ENCODE measurements around the gene PACS1. TPM values are rescaled to one million over a fixed set of nuclear protein-coding genes. Genes with fewer than 3 reads are reported as not detected.

PACS1 gene
- total RNA-seq, 1 donor = 66.7 TPM

DNA sequence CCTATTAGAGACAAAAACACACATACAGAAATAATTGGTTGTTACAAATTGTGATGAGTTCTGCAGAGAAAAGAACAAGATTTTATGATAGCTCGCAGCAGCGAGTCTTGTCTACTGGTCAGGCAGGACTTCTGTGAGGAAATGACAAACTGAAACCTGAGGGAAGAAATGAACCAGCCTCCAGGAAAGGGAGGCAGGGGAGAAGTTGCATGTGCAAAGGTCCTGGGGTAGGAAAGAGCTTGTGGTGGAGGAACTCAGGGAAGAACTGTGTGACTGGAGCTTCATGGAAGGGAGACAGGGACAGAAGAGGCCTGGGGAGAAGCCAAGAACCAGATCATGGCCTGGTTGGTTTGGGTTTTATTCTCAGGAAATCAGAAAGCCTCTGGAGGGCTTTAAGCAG lies 189.2 kb downstream of the PACS1 start:
- Histone ChIP-seq H3K4me3 (ENCODE audit: low read length) (no peak overlapping the region), H3K4me1 (ENCODE audit: insufficient read depth, low read length) (peaks cover 20% of the 10 kb centered on the region), H3K9me3 (ENCODE audit: low read depth, low read length) (no peaks in the 10 kb centered on the region), H3K27me3 (ENCODE audit: insufficient read depth, low read length) (peaks cover 6% of the 10 kb centered on the region)

DNA sequence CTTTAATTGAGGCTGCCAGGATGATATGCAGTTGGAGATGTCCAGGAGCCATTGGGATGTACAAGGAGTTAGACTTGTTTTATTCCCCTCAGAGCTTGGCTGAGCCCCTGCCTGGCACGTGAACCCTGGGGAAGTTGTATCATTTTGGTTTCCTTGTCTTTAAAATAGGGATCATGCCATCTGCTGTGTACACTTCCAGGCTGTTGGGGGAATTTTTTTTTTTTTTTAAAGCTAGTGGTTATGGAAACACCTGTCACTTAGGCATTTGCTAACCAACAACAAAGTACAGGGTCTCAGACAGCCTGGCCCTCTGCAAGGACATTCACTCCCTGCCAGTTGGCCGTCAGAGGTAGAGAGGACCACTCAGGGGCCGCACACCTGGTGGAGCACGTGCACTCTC lies 189.9 kb downstream of the PACS1 start:
- Histone ChIP-seq H3K27me3 (ENCODE audit: insufficient read depth, low read length) (peaks cover 6% of the 10 kb centered on the region), H3K4me3 (ENCODE audit: low read length) (no peak overlapping the region), H3K9me3 (ENCODE audit: low read depth, low read length) (no peaks in the 10 kb centered on the region), H3K4me1 (ENCODE audit: insufficient read depth, low read length) (peaks cover 20% of the 10 kb centered on the region)

DNA sequence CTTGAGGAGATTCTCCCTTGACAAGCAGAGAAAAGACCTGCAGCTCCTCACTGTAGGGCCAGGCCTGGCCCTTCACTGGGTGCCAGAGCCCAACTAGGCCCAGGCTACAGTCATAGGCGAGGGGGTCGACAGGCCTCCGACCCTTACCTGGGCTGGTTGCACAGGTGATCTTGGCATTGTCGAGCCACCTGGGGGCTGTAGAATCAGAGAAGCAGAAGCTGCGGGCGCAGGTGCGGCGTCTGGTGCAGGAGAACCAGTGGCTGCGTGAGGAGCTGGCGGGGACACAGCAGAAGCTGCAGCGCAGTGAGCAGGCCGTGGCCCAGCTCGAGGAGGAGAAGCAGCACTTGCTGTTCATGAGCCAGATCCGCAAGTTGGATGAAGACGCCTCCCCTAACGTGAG lies 191.5 kb downstream of the PACS1 start:
- Histone ChIP-seq H3K4me1 (ENCODE audit: insufficient read depth, low read length) (peaks cover 15% of the 10 kb centered on the region), H3K27me3 (ENCODE audit: insufficient read depth, low read length) (peaks cover 3% of the 10 kb centered on the region), H3K4me3 (ENCODE audit: low read length) (no peak overlapping the region), H3K9me3 (ENCODE audit: low read depth, low read length) (no peaks in the 10 kb centered on the region)

DNA sequence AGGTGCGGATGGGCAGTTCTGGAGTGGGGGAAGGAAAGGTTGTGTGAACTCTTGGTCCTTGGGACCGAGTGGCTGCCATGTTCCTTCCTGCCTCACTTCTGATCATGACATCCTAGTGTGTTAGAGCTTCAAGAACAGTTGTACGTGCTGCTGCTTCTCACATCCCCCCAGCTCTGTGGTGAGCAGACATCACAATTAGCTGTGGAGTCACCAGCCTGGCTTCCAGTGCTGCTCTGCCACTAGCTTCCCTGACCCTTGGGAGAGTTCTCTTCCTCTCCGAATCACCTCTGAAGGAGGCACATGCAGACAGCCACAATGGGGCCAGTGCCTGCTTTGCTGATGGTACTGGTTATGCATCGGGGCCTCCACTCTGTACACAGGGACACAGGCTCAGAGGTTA lies 192.1 kb downstream of the PACS1 start:
- H3K4me1 ChIP-seq (ENCODE audit: insufficient read depth, low read length) = peaks cover 16% of the 10 kb centered on the region
- H3K4me3 ChIP-seq (ENCODE audit: low read length) = no peak overlapping the region
- H3K27me3 ChIP-seq (ENCODE audit: insufficient read depth, low read length) = no peaks in the 10 kb centered on the region
- H3K9me3 ChIP-seq (ENCODE audit: low read depth, low read length) = no peaks in the 10 kb centered on the region

DNA sequence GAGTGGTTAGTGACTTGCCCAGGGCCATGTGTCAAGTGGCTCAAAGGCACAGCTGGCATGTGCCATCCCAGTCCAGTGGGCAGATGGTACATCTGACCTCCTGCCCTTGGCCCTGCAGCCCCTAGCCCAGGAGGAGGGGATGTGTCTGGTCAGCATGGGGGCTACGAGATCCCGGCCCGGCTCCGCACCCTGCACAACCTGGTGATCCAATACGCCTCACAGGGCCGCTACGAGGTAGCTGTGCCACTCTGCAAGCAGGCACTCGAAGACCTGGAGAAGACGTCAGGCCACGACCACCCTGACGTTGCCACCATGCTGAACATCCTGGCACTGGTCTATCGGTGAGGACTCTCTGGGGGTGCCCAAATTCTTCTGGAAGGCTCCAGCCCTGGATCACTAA lies 192.6 kb downstream of the PACS1 start:
- Histone ChIP-seq H3K9me3 (ENCODE audit: low read depth, low read length) (no peaks in the 10 kb centered on the region), H3K27me3 (ENCODE audit: insufficient read depth, low read length) (no peaks in the 10 kb centered on the region), H3K4me1 (ENCODE audit: insufficient read depth, low read length) (peaks cover 18% of the 10 kb centered on the region), H3K4me3 (ENCODE audit: low read length) (no peak overlapping the region)

DNA sequence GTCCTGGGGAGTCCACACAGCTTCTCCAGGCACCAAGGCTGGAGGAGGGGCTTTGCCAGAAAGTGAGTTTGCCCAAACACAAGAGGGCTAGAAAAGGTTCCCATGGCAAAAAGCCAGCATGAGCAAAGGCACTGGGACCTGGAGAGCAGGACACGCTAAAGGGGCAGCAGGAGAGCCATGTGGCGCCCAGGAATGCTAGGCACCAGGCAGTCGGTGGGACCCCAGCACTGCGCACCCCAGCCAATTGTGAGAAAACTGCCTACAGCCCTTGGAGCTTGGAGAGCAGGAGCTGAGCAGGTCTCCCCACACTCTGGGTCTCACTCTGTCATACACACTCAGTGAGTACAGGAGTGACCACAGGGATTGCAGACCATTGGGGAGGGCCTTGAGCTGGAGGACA lies 193.2 kb downstream of the PACS1 start:
- H3K4me1 ChIP-seq (ENCODE audit: insufficient read depth, low read length) = peaks cover 20% of the 10 kb centered on the region
- no peaks in the 10 kb centered on the region for H3K27me3 ChIP-seq (ENCODE audit: insufficient read depth, low read length)
- H3K4me3 ChIP-seq (ENCODE audit: low read length) = no peak overlapping the region
- no peaks in the 10 kb centered on the region for H3K9me3 ChIP-seq (ENCODE audit: low read depth, low read length)

DNA sequence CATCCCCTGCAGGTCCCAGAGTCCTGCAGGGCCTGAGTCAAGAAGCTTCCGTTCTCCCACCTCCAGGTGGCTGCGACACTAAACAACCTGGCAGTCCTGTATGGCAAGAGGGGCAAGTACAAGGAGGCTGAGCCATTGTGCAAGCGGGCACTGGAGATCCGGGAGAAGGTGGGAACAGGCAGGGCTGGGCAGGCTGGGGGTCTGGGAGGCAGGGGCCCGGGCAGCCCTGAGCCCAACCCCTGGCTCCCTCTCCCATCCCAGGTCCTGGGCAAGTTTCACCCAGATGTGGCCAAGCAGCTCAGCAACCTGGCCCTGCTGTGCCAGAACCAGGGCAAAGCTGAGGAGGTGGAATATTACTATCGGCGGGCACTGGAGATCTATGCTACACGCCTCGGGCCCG lies 193.7 kb downstream of the PACS1 start:
- Histone ChIP-seq H3K4me1 (ENCODE audit: insufficient read depth, low read length) (peaks cover 14% of the 10 kb centered on the region), H3K27me3 (ENCODE audit: insufficient read depth, low read length) (no peaks in the 10 kb centered on the region), H3K4me3 (ENCODE audit: low read length) (no peak overlapping the region), H3K9me3 (ENCODE audit: low read depth, low read length) (no peaks in the 10 kb centered on the region)

DNA sequence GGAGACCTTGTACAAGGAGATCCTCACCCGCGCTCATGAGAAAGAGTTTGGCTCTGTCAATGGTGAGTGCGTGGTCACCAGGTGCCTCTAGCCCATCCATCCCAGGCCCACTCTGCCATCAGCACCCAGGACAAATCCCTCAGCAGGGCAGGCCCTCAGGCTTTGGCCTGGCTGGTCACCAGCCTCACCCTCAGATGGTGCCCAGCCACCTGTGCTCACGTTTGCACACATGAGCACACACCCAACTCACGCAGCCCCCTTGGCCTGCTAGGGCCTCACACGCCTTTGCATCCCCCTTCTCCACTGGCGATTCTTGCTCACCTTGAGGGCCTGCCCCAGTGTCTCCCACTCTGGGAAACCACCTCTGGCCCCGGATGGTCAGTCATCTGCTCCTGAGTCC lies 194.3 kb downstream of the PACS1 start:
- Histone ChIP-seq H3K4me1 (ENCODE audit: insufficient read depth, low read length) (peaks cover 17% of the 10 kb centered on the region), H3K9me3 (ENCODE audit: low read depth, low read length) (no peaks in the 10 kb centered on the region), H3K4me3 (ENCODE audit: low read length) (no peak overlapping the region), H3K27me3 (ENCODE audit: insufficient read depth, low read length) (no peaks in the 10 kb centered on the region)

DNA sequence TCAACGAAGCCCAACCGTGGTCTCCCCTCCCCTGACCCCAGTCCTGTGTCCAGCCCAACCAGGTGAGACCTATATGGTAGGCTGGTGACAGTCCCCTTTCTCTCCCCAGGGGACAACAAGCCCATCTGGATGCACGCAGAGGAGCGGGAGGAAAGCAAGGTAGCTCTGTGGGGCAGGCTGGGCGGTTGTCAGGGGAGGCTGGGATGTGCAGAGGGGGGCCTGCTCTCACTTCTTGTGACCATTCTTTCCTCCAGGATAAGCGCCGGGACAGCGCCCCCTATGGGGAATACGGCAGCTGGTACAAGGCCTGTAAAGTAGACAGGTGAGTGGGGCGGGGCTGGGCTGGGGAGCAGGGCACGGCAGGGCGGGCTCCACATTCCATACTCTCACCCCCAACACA lies 194.8 kb downstream of the PACS1 start:
- Histone ChIP-seq H3K27me3 (ENCODE audit: insufficient read depth, low read length) (no peaks in the 10 kb centered on the region), H3K9me3 (ENCODE audit: low read depth, low read length) (no peaks in the 10 kb centered on the region), H3K4me3 (ENCODE audit: low read length) (no peak overlapping the region), H3K4me1 (ENCODE audit: insufficient read depth, low read length) (peaks cover 23% of the 10 kb centered on the region)

DNA sequence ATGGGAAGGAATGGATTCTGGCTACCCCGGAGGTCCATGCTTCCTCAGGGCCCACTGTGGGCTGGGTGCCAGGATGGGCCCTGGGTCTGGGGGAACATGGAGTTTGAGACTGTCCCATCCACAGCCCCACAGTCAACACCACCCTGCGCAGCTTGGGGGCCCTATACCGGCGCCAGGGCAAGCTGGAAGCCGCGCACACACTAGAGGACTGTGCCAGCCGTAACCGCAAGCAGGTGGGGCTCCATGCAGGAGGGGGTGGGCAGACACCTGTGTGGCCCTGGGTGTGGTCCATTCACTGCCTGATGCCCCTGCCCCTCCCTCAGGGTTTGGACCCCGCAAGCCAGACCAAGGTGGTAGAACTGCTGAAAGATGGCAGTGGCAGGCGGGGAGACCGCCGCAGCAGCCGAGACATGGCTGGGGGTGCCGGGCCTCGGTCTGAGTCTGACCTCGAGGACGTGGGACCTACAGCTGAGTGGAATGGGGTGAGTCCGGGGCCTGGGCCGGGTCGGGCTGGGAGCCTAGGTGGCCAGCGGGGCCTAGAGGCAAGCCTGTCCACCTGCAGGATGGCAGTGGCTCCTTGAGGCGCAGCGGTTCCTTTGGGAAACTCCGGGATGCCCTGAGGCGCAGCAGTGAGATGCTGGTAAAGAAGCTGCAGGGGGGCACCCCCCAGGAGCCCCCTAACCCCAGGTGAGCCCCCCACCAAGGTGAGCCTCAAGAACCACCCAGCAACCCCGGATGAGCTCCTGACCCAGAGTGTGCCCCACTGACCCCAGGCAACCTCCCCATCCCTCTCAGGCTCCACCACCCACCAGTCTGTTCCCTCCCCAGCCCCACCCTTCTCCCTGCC lies 195.7 kb downstream of the PACS1 start:
- Histone ChIP-seq H3K4me1 (ENCODE audit: insufficient read depth, low read length) (peaks cover 31% of the 10 kb centered on the region), H3K4me3 (ENCODE audit: low read length) (no peak overlapping the region)

DNA sequence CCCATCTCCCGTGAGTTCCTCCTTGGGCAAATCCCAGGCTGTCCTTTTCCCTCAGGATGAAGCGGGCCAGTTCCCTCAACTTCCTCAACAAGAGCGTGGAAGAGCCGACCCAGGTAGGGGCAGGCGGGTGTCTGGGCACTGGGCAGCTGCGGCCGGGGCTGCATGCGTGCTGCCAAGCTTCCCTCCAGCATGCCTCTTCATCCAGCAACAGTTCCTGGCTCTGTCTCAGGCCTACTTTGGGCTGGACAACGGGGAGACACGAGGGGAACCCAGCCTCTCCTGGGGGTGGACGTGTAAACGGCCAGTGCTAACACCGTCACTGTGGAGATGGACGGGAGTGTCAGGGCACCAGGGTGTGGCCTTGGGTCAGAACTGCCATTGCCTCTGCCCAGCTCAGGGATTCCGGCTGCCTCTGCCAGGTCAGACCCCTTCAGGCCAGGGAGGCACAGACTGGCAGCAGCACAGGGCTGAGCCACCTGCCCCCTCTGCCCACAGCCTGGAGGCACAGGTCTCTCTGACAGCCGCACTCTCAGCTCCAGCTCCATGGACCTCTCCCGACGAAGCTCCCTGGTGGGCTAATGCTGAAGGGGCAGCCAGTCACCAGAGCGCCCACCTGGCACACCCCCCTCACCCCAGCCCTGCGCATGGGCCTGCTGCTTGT lies 196.4 kb downstream of the PACS1 start:
- no peak overlapping the region for H3K4me3 ChIP-seq (ENCODE audit: low read length)
- no peaks in the 10 kb centered on the region for H3K9me3 ChIP-seq (ENCODE audit: low read depth, low read length)
- H3K4me1 ChIP-seq (ENCODE audit: insufficient read depth, low read length) = peaks cover 36% of the 10 kb centered on the region
- no peaks in the 10 kb centered on the region for H3K27me3 ChIP-seq (ENCODE audit: insufficient read depth, low read length)

More for the DNA sequence above, 195.7 kb downstream of the PACS1 start:
- no peaks in the 10 kb centered on the region for H3K27me3 ChIP-seq (ENCODE audit: insufficient read depth, low read length)
- no peaks in the 10 kb centered on the region for H3K9me3 ChIP-seq (ENCODE audit: low read depth, low read length)

DNA sequence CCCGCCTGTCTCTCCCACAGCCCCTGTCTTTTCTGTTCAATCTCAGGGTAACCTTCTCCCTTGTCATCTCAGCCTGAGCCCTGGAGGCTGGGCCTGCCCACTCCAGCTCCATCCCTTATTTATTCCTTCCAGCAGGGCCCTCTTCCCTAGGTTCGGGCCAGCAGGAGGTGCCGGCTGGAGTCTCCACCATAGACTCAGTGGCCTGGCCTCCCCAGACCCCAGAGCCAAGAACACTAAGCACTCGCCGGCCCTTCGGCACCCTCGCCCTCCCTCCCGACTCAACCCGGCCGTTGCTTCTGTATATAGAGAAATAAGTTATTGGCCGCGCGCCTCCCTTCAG lies 196.9 kb downstream of the PACS1 start:
- Histone ChIP-seq H3K9me3 (ENCODE audit: low read depth, low read length) (no peaks in the 10 kb centered on the region), H3K4me1 (ENCODE audit: insufficient read depth, low read length) (peaks cover 41% of the 10 kb centered on the region), H3K4me3 (ENCODE audit: low read length) (peak overlapping the region; percentile 94), H3K27me3 (ENCODE audit: insufficient read depth, low read length) (no peaks in the 10 kb centered on the region)

DNA sequence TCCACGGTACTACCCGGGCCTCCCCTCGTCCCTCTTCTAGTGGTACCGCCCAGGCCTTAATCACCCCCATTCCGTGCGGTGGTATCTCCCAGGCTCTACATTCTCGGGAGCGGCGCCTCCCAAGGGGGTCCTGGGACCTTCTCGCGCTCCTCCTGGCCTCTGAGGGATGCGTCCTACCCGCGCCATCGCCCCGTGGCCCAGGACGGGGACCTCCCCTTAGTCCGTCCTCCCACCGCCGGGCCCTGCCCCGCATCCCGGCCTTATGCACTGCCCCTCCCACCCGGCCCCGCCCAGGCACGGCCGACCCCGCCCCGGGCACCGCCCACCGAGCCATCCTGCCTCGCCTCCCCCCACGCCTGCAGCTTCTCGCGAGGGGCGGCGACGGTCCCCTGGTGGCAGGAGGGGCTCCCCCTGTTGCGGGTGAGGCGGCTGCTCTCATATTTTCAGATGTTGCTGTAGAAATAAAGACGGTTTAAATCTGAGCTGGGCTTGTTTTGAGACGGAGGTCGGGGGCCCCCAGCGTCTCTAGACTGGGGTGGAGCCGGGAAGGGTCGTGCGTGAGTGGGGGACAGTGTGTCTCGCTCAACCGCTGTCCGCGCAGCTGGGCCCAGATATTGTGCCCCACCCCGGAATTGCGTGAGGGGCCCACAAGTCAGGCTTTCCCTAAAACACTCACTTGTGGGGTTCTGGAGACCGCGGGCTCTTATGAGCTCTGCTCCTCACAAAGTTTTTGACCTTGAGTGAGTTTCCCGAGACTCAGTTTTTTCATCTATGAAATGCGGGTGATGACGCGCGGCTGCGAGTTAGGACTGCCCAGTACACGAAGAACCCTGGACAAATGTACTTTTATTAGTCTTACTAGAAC lies 197.5 kb downstream of the PACS1 start:
- peaks cover 47% of the 10 kb centered on the region for H3K4me1 ChIP-seq (ENCODE audit: insufficient read depth, low read length)

DNA sequence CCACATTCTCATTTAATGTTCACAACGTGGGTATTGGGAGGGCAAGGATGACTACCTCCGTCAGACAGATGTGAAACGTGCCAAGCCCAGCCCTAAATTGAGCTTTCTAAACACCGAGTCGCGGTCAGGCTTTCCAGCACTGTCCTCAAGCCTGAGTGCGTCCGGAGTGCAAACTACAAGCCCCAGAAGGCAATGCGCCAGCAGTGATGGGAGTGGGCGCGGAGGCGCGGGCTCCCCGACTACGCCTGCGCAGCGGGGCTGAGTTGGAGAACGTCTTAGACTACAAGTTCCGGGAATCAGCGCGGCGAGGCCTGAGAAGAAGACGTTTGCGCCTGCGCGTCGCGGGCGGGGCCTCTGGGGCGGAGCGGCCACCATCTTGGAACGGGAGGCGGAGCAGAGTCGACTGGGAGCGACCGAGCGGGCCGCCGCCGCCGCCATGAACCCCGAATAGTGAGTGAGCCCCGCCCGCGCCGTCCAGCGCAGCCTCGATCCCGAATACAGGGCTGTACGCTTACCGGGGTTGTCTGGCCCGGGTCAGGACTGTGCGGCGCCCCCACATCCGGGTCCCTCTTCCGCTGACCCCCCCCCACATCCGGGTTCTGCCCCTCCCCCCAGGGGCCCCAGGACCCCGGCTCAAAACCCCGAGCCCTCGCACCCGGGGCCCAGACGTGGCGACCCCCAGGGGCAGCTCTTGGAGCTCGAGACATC lies 198.3 kb downstream of the PACS1 start, which contains the start of gene RAB1B:
Gene RAB1B (plus strand): TSS at position 396 of the 708 bp plus-strand sequence. CDS start 41 bp downstream, at position 437.
- peak within 1 kb of the TSS; percentile 94 for H3K4me3 ChIP-seq (ENCODE audit: low read length)
- no peaks in the 10 kb centered on the region for H3K9me3 ChIP-seq (ENCODE audit: low read depth, low read length)
- H3K27me3 ChIP-seq (ENCODE audit: insufficient read depth, low read length) = no peaks in the 10 kb centered on the region
- peaks cover 53% of the 10 kb centered on the region for H3K4me1 ChIP-seq (ENCODE audit: insufficient read depth, low read length)

More for the DNA sequence above, 197.5 kb downstream of the PACS1 start:
- H3K27me3 ChIP-seq (ENCODE audit: insufficient read depth, low read length) = no peaks in the 10 kb centered on the region
- H3K4me3 ChIP-seq (ENCODE audit: low read length) = peak overlapping the region; percentile 94
- no peaks in the 10 kb centered on the region for H3K9me3 ChIP-seq (ENCODE audit: low read depth, low read length)

Data from mononuclear cell (primary cell).